Activated CD4-positive, CD25-positive, alpha-beta regulatory T cell treated with anti-CD3 and anti-CD28 coated beads, Interleukin-2, amount 50 U/mL, for 72 hours (primary cell): Measurements from ENCODE around the gene KCNQ5.

Experiments
- DNase-seq: peaks from one replicate; pipeline ENCODE4 v3.0.0; 2021

KCNQ5 gene

GRCh38 chr6:72925136-72925535 lies 303.3 kb downstream of the KCNQ5 start:
- no peak for DNase-seq

DNA sequence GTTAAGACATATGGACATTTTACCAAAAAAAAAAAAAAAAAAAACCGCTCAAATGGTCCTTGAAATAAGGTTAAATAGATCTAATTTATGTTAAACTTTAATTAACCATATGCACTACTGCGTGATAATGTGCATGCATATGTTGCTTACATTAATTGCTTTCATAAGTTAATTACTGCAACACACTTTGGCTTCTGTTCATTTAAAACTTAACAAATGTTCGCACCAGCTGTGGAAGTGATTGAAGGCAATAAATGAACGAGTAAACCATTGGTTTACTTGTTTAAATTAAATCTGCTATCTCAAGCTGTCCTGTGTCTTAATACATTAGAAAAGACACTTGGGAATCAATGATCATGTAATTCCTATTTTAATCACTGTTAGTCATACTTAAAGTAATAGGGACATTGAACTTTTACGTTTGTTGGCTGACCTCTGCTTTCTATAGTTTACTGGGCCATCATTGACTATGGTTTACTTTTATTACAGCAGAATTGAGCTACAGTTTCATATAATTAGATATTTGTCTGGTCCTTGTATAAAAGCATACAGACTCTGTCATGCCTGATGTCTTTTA lies 308.8 kb downstream of the KCNQ5 start:
- no peak for DNase-seq

DNA sequence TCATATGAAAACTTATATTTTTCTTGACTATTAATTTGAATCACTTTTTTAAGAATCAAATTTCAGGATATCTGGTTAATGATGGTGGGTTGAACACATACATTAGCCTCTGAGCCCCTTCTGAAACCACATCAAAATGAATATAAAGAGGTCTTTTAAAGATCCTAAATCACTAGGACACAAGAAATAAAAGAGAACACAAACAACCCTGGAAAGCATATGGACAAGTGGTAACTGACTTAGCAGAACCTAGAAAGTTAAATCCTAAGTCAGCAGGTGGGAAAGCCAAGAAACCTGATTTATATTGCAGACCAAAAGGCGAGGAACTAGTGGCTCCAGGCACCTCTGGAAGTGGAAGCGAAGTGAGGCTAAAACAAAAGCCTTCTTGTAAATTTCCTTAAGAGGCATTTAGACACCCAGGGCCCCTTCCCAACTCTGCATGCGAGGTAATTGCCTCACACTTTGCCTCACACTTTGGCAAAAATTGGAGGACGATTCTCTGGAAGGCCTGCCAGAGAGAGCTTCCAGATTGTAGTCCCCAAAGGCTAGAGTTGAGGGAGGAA lies 309.5 kb downstream of the KCNQ5 start:
- DNase-seq: no peak

GRCh38 chr6:72933233-72933632 lies 311.4 kb downstream of the KCNQ5 start:
- DNase-seq: no peak

DNA sequence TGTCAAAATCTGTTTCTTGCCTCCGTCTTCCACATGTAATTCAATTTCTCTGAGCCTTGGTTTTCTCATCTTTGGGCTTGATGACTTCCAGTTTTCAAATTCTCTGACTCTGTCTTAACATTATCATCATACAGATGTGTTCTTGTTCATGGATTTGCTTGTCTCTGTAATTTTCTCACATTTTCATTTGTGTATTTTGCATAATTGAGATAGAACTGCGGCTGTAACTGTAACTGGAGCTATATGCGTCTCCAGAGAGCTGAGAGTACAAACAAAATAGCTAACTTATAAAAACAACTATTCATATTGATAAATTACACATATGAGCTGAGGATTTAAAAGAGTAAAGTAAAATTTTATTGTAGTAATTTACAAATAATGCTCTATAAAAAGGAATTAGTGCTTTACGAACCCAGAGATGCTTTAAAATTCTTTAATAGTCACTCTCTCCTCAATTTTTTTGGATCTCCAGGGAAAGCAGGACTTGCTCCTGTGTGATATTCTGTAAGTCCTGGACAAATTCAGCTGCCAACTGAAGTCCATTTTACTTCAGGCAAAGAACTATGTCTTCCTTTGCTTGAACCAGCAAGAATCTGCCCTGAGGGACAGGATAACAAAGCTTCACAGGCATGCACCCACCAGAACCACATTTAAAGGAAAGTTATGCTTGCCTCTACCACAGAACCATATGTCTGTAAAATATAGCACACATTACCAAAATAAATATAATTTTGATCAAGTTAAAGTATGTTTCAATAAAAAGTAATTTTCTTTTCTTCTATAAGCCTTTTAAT lies 315.1 kb downstream of the KCNQ5 start:
- no peak for DNase-seq

- no peak for DNase-seq
These were observed 316.2 kb downstream of the KCNQ5 start for GRCh38 chr6:72938104-72938503.

GRCh38 chr6:72939004-72939403 lies 317.1 kb downstream of the KCNQ5 start:
- no peak for DNase-seq

DNA sequence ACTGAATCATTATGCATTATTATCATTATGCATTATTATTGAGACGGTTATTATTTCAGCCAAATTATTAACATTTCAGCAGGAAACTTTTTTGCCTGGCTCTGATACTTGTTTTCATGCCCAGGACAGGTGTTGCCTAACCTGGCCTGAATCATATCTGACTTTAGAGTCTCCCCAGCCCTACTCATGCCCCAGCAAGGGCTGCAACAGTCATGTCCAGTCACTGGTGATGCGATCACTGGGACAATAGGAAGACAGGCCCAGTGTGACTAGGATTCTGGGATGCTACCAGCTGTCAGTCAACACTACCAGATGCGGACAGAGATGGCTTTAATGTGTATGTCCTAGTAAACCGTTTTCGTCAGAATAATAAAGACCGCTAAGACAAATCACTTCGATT lies 318.4 kb downstream of the KCNQ5 start:
- DNase-seq: no peak

DNA sequence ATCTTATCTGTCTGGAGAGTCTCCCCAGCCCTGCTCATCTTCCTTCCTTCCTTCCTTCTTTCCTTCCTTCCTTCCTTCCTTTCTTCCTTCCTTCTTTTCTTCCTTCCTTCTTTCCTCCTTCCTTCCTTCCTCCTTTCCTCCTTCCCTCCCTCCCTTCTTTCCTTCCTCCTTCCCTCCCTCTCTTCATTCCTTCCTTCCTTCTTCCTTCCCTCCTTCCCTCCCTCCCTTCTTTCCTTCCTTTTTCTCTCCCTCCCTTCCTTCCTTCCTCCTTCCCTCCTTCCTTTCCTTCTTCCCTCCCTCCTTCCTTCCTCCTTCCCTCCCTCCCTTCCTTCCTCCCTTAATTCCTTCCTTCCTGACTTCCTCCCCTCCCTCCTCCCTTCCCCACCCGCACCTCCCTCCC lies 319.4 kb downstream of the KCNQ5 start:
- no peak for DNase-seq

GRCh38 chr6:72941751-72942150 lies 319.9 kb downstream of the KCNQ5 start:
- DNase-seq: no peak

GRCh38 chr6:72943699-72944098 lies 321.8 kb downstream of the KCNQ5 start:
- DNase-seq: no peak

DNA sequence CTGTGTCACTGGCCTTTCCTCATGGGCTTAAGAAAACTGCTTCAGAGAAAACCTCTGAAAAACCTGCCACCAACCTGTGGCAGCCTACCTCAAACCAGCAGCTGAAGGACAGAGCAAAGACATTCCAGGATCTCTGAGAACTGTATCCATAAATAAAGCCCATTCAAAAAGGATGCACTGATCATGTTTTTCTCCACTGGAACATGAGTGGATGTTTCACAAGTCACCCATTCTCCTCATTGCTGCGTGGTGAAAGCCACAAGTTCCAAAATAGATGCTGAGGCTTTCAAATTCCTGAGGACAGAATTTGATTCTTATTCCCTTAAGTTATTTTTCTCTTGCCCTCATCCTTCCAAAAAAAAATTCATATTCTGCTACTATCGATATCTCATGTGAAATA lies 322.8 kb downstream of the KCNQ5 start:
- DNase-seq: no peak

GRCh38 chr6:72946774-72947173 lies 324.9 kb downstream of the KCNQ5 start:
- DNase-seq: no peak

DNA sequence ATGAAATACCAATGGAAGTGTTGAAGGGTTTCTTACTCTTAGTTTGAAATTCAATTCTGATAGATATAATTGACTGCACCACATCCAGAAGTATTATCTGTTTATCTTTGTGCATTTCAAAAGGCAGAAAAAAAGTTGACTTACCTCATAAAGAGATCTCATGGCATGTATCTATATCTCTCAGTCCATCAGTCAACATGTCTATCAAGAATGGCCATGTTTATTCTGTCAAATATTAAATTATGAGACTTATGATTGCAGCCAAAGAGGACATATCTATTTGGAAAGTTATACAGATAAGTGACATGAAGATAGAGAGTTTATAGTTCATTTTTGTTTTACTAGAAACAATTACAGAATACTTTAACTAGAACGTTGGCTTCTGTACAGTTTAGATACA lies 325.7 kb downstream of the KCNQ5 start:
- DNase-seq: no peak

- no peak for DNase-seq
These were observed 326.3 kb downstream of the KCNQ5 start for GRCh38 chr6:72948153-72948552.

DNA sequence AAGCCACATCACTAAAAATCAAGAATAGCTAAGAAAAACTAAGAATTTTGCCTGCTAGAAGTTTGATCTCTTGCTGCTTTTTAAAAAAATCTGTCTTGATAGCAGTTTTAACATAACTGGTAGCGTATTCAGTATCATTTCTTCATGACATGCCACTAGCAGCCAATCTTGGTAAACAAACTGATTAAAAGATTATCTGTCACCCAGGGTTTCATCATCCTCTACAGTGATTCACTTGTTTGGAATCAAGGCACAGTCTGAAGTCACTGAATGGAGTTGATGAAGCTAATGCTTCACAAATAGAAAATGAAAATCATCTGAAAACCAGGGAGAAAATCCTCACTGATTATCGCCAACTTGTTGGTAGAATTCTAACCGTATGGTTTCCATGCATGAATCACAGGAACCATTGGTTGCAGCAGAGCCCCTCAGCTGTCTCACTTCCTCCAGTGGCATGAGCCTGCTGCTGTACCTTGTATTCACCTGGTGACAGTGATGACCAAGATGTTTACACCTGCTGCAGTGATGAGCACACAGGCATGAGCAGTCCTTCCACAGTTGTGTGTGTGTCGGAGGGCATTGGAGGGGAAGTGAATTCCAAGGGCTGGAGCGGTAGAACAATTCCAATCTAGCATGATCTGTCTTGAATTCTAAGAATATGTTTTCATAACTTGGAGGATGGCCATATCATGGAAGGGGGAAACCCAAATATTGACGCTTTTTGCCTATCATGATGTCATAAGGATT lies 328.4 kb downstream of the KCNQ5 start:
- no peak for DNase-seq

DNA sequence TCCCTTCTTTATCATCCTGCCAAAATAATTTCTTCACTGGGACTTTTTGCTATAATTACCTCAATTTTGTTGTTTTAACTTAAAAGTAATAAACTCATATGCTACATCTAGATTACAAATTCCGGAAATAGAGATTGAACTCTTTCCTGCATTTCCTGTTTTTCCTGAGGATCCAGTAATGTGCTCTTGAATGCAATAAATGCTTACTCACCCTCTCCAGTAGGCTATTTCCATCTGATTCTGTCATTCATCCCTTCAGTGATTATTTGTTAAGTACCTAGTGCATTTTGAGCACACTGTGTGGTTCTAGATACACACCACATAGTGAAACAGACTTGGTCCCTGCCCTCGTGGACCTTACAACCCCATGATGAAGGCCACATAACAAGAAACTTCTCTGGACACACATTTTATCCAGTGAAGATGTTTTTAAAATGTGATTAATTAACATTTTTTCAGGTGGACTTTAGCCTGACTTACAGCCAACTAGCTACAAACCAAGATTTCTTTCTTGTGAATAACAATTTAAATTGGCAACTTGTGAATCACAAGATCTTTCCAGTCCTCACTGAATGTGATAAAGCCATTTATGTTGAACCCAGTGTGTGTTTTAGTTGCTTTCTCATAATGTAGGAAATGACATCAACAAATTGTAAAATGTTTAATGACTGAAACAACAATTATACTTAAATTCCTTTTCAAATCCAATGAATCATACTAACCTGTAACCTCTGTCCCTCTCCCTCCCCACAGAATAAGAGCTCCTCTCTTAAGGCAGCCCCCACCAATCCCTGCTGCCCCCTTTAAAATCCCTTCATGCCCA lies 331.2 kb downstream of the KCNQ5 start:
- DNase-seq: no peak

- no peak for DNase-seq
These were observed 332.1 kb downstream of the KCNQ5 start for GRCh38 chr6:72953971-72954381.

GRCh38 chr6:72954716-72955115 lies 332.9 kb downstream of the KCNQ5 start:
- DNase-seq: no peak

- DNase-seq: no peak
These were observed 333.8 kb downstream of the KCNQ5 start for GRCh38 chr6:72955666-72956065.

DNA sequence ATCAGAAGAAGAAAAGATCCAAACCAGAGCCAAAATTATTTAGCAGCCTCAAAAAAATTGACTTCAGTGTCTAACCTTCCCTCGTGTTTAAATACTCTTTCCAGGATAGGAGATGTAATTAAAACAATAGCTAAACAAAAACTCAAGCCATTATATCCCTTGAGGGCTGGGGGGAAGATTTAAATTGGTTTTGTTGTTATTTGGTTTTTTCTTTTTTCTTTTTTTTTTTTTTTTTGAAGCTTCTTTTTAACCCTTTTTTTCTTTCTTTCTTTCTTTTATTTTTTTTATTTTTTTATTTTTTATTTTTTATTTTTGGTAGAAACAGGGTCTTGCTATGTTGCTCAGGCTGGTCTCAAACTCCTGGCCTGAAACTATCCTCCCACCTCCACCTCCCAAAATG lies 334.4 kb downstream of the KCNQ5 start:
- no peak for DNase-seq

DNA sequence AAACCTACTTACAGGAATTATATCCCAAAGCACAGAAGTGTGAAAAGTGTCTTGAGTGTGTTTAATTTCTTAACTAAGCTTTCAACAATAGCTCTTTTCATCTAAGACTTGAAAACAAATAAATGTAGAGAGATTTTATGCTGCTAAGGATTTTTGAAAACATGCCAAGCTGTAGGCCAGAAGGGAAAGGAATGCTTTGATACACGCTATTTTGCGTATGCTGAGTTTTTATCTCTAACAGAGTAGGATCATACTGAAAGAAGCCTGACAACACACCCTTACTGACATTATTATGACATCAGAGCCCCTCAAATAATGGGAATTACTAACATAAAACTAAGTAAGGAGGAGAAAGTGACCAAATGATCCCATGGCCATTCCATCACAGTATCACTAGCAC lies 338.0 kb downstream of the KCNQ5 start:
- DNase-seq: no peak

DNA sequence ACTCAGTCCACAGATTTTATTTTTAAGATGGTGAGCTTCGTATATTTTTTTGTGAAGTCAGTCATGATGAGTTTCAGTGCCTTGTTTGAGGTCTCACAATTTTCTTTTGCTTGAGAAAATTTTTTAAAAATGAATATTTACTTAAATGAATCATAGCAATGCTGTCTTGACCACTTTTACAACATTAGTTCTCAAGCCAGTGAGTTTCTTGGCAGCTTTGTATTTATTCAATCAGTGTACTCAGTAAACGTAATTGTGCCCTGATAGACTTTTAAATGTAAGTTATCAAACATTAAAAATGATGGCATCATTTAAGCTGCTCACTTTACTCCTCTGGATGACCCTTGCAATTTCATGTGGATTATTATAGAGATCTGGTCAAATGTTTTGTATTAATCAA lies 342.1 kb downstream of the KCNQ5 start:
- no peak for DNase-seq
